Caco-2 (cell line): ENCODE measurements around the gene SLC12A9. TPM values are rescaled to one million over a fixed set of nuclear protein-coding genes. Genes with fewer than 3 reads are reported as not detected.
"Not testable (repeated sequence)": the region's sequence is repeated elsewhere in the genome, so short reads cannot be mapped to it uniquely, and the experiment has no call there.

Experiments
- BruUV-seq: library from RNA; stranded (reverse); fragments of 400-500 nt; replicated peaks from 2 replicates; lab custom pipeline; 2021; lab: Mats Ljungman, UMichigan
- CTCF ChIA-PET: fragments of 300-600 bp; sonication (Branson Sonifier 250); formaldehyde crosslinking; loops from one replicate; lab custom pipeline; 2022; ENCODE audit warnings: antibody characterized with exemption; lab: Charles Lee
- POLR2A ChIA-PET: fragments of 300-600 bp; sonication (Branson Sonifier 250); formaldehyde crosslinking; loops from one replicate; lab custom pipeline; 2022; ENCODE audit warnings: antibody characterized with exemption; lab: Charles Lee
- DNase-seq, 2 experiments: peaks; one replicate each; pipeline versions ENCODE4 v3.0.0 to v3.0.0-alpha.2; 2020 to 2022
- H3K27me3 ChIP-seq: replicated peaks from 2 replicates; pipeline ENCODE4 v1.6.0; 2011; ENCODE audit warnings: low read length; ENCODE audit not compliant: control insufficient read depth, insufficient read depth
- H3K36me3 ChIP-seq: 2 replicates; pipeline ENCODE4 v1.5.1; 2011; ENCODE audit warnings: low read length; ENCODE audit not compliant: control insufficient read depth, insufficient read depth
- H3K4me1 ChIP-seq: fragments of 250-450 bp; sonication (Bioruptor Pico); 2 replicates; pipeline ENCODE4 v1.5.1; 2020; ENCODE audit warnings: mild to moderate bottlenecking
- H3K4me3 ChIP-seq: 2 replicates; pipeline ENCODE4 v1.5.1; 2011; ENCODE audit warnings: low read depth, mild to moderate bottlenecking, control low read depth, low read length
- H3K9me3 ChIP-seq: fragments of 250-450 bp; sonication (Bioruptor Pico); 2 replicates; pipeline ENCODE4 v1.5.1; 2020; ENCODE audit warnings: mild to moderate bottlenecking, moderate library complexity
- H3K27ac Mint-ChIP-seq: one replicate; pipeline ENCODE4 v1.8.0; 2022; ENCODE audit warnings: mixed read lengths; ENCODE audit not compliant: unreplicated experiment
- H3K27me3 Mint-ChIP-seq: one replicate; pipeline ENCODE4 v1.8.0; 2022; ENCODE audit warnings: mixed read lengths; ENCODE audit not compliant: insufficient read depth, unreplicated experiment
- H3K36me3 Mint-ChIP-seq: one replicate; pipeline ENCODE4 v1.8.0; 2022; ENCODE audit warnings: mild to moderate bottlenecking, mixed read lengths; ENCODE audit not compliant: insufficient read depth, unreplicated experiment
- H3K4me1 Mint-ChIP-seq: one replicate; pipeline ENCODE4 v1.8.0; 2022; ENCODE audit warnings: low read depth, mixed read lengths; ENCODE audit not compliant: unreplicated experiment
- H3K4me3 Mint-ChIP-seq: one replicate; pipeline ENCODE4 v1.8.0; 2022; ENCODE audit warnings: mild to moderate bottlenecking, moderate library complexity, mixed read lengths; ENCODE audit not compliant: unreplicated experiment
- H3K9me3 Mint-ChIP-seq: one replicate; pipeline ENCODE4 v1.8.0; 2022; ENCODE audit warnings: mixed read lengths; ENCODE audit not compliant: unreplicated experiment
- CTCF ChIP-seq, 2 experiments: fragments of 200-600 bp in 1 of 2; IDR thresholded peaks; 1 replicate in 1 of 2; 2 replicates in 1 of 2; pipeline versions ENCODE4 v1.5.1 to v1.8.0; 2011 to 2022; ENCODE audit warnings: antibody characterized with exemption in 1 of 2, control low read depth in 1 of 2, inconsistent platforms in 1 of 2, low read depth in 1 of 2, low read length in 1 of 2, mild to moderate bottlenecking in 1 of 2, moderate library complexity in 1 of 2; ENCODE audit not compliant: insufficient read depth in 1 of 2, severe bottlenecking in 1 of 2, unreplicated experiment in 1 of 2
- intact Hi-C: fragments of 100-400 bp; cut with micrococcal nuclease; formaldehyde crosslinking; loops from one replicate; pipeline ENCODE4 v1.10.0; 2022; ENCODE audit not compliant: unreplicated experiment
- total RNA-seq: library from RNA; stranded (reverse); gene quantifications from 2 replicates; pipeline ENCODE4 v1.2.3, GENCODE V29; 2022

The SLC12A9 gene
- total RNA-seq, 1 experiment from 2014 or later = 60.7 TPM

- H3K27me3 Mint-ChIP-seq = no peaks in the 10 kb centered on the region
- POLR2A ChIA-PET = interaction anchor here (0.5 to 2.8 kb wide), 3 partner anchors 24 to 171 kb away, joined by 3 to 13 read pairs (median 5); partner anchors contain the start of genes EPHB4 and POP7
- Histone ChIP-seq H3K4me3 (no peak overlapping the region), H3K27me3 (no peaks in the 10 kb centered on the region), H3K4me1 (peaks cover 47% of the 10 kb centered on the region), H3K36me3 (peaks cover 11% of the 10 kb centered on the region), H3K9me3 (no peaks in the 10 kb centered on the region)
- BruUV-seq = no TSS peak
- CTCF ChIA-PET = no interaction called here
- TF ChIP-seq CTCF (IDR thresholded peaks at IDR 0.05; ENCODE audit: insufficient read depth in 1 of 2, low read depth in 1 of 2, low read length in 1 of 2, severe bottlenecking in 1 of 2, unreplicated experiment in 1 of 2) = no peak
- peaks cover 38% of the 10 kb centered on the region for H3K4me1 Mint-ChIP-seq
- intact Hi-C loops = no loop called here
- H3K4me3 Mint-ChIP-seq = no peak overlapping the region
- H3K9me3 Mint-ChIP-seq = no peaks in the 10 kb centered on the region
- H3K36me3 Mint-ChIP-seq = peaks cover 97% of the 10 kb centered on the region
- peak in 1 of 2 experiments; percentile 62 for DNase-seq
- peak overlapping the region; percentile 70 for H3K27ac Mint-ChIP-seq
These were observed 48.9 kb upstream of the SLC12A9 start for GRCh38 chr7:100803398-100804161.

GRCh38 chr7:100804681-100805431 lies 47.7 kb upstream of the SLC12A9 start:
- no peaks in the 10 kb centered on the region for H3K27me3 ChIP-seq
- no peak overlapping the region for H3K4me3 ChIP-seq
- H3K4me1 Mint-ChIP-seq = peaks cover 31% of the 10 kb centered on the region
- H3K4me1 ChIP-seq = peaks cover 40% of the 10 kb centered on the region
- no peaks in the 10 kb centered on the region for H3K9me3 Mint-ChIP-seq
- intact Hi-C loops = no loop called here
- H3K27me3 Mint-ChIP-seq = no peaks in the 10 kb centered on the region
- peak overlapping the region; percentile 70 for H3K27ac Mint-ChIP-seq
- DNase-seq = no peak
- POLR2A ChIA-PET = interaction anchor here (0.6 to 1.5 kb wide), 2 partner anchors 99 to 154 kb away, joined by 3 to 5 read pairs; partner anchors contain the start of gene POP7
- CTCF ChIA-PET = no interaction called here
- no peaks in the 10 kb centered on the region for H3K9me3 ChIP-seq
- no peak overlapping the region for H3K4me3 Mint-ChIP-seq
- TF ChIP-seq CTCF (IDR thresholded peaks at IDR 0.05; ENCODE audit: insufficient read depth in 1 of 2, low read depth in 1 of 2, low read length in 1 of 2, severe bottlenecking in 1 of 2, unreplicated experiment in 1 of 2) = no peak
- BruUV-seq = no TSS peak
- H3K36me3 ChIP-seq = peaks cover 11% of the 10 kb centered on the region
- H3K36me3 Mint-ChIP-seq = peaks cover 97% of the 10 kb centered on the region

DNA sequence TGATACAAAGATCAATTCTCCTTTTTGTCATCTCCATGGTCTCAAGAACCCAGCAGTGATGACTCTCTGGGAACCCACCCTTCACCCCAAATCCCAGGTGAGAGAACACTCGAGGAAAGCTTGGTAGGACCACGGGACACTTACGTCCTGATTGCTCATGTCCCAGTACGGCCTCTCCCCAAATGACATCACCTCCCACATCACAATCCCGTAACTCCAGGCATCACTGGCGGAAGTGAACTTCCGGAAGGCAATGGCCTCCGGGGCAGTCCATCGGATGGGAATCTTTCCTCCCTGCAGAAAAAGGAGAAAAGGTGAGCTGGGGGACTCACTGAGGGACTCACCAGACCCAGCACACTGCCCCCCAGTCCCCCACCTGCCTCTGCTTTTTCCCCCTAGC lies 46.2 kb upstream of the SLC12A9 start:
- ChIA-PET POLR2A (interaction anchor here (0.6 kb wide), 1 partner anchor 220 kb away, joined by 3 read pairs; the partner anchor contains the start of gene FBXO24), CTCF (interaction anchor here (0.6 to 1.4 kb wide), 2 partner anchors 101 to 267 kb away, joined by 4 to 8 read pairs; partner anchors contain the start of genes AGFG2 and POP7)
- Histone ChIP-seq H3K27me3 (no peaks in the 10 kb centered on the region), H3K36me3 (peaks cover 11% of the 10 kb centered on the region), H3K9me3 (no peaks in the 10 kb centered on the region), H3K4me1 (peaks cover 26% of the 10 kb centered on the region), H3K4me3 (no peak overlapping the region)
- Mint-ChIP-seq H3K4me3 (no peak overlapping the region), H3K27ac (no peak overlapping the region), H3K36me3 (peaks cover 98% of the 10 kb centered on the region), H3K4me1 (peaks cover 24% of the 10 kb centered on the region), H3K9me3 (no peaks in the 10 kb centered on the region), H3K27me3 (no peaks in the 10 kb centered on the region)
- no peak for TF ChIP-seq CTCF (IDR thresholded peaks at IDR 0.05; ENCODE audit: insufficient read depth in 1 of 2, low read depth in 1 of 2, low read length in 1 of 2, severe bottlenecking in 1 of 2, unreplicated experiment in 1 of 2)
- intact Hi-C loops = no loop called here
- no TSS peak for BruUV-seq
- DNase-seq = no peak

- Histone ChIP-seq H3K4me1 (peaks cover 20% of the 10 kb centered on the region), H3K36me3 (peaks cover 13% of the 10 kb centered on the region)
- H3K27me3 Mint-ChIP-seq, H3K27me3 ChIP-seq, DNase-seq, BruUV-seq, H3K27ac Mint-ChIP-seq, H3K9me3 ChIP-seq, H3K4me3 Mint-ChIP-seq, intact Hi-C loops, H3K4me3 ChIP-seq, H3K9me3 Mint-ChIP-seq: not testable (repeated sequence)
- Mint-ChIP-seq H3K36me3 (peaks cover 98% of the 10 kb centered on the region), H3K4me1 (peaks cover 18% of the 10 kb centered on the region)
- ChIA-PET CTCF (interaction anchor here (0.6 to 1.4 kb wide), 2 partner anchors 101 to 268 kb away, joined by 4 to 8 read pairs; partner anchors contain the start of genes AGFG2 and POP7), POLR2A (interaction anchor here (0.6 to 1.1 kb wide), 2 partner anchors 9 to 221 kb away, joined by 3 read pairs; partner anchors contain the start of gene FBXO24)
These were observed 45.6 kb upstream of the SLC12A9 start for GRCh38 chr7:100806883-100807282.
